Subcutaneous abdominal adipose tissue (tissue), 5 donors: ENCODE data around the gene PDLIM5.
A peak's percentile ranks its signal among the peaks of the same experiment; 100 is the strongest.

Experiments
- H3K27ac ChIP-seq: one replicate; pipeline ENCODE4 v1.7.0; 2013; ENCODE audit warnings: low read depth, mild to moderate bottlenecking, inconsistent platforms, low read length, moderate library complexity
- H3K27me3 ChIP-seq, 5 donors: one replicate each; pipeline ENCODE4 v1.7.0; 2013; ENCODE audit warnings: low read length in 5 of 5, inconsistent platforms in 1 of 5; ENCODE audit not compliant: control insufficient read depth in 5 of 5, insufficient read depth in 4 of 5
- H3K36me3 ChIP-seq, 5 donors: one replicate each; pipeline ENCODE4 v1.7.0; 2013; ENCODE audit warnings: low read length in 5 of 5; ENCODE audit not compliant: control insufficient read depth in 5 of 5, insufficient read depth in 5 of 5
- H3K4me1 ChIP-seq, 5 donors: one replicate each; pipeline ENCODE4 v1.7.0; 2013; ENCODE audit warnings: low read length in 5 of 5, mild to moderate bottlenecking in 3 of 5, moderate library complexity in 1 of 5; ENCODE audit not compliant: control insufficient read depth in 5 of 5, insufficient read depth in 5 of 5
- H3K4me3 ChIP-seq, 5 donors: one replicate each; pipeline ENCODE4 v1.7.0; 2013; ENCODE audit warnings: low read length in 5 of 5, low read depth in 1 of 5
- H3K9ac ChIP-seq, 5 donors: one replicate each; pipeline ENCODE4 v1.7.0; 2013; ENCODE audit warnings: low read length in 5 of 5, mild to moderate bottlenecking in 4 of 5, moderate library complexity in 3 of 5
- H3K9me3 ChIP-seq, 5 donors: one replicate each; pipeline ENCODE4 v1.7.0; 2013; ENCODE audit warnings: low read length in 5 of 5; ENCODE audit not compliant: control insufficient read depth in 5 of 5
- donor health status: healthy.
- donor health status: healthy.
- donor health status: healthy.
- donor health status: healthy.
- donor health status: healthy.

PDLIM5 gene

DNA sequence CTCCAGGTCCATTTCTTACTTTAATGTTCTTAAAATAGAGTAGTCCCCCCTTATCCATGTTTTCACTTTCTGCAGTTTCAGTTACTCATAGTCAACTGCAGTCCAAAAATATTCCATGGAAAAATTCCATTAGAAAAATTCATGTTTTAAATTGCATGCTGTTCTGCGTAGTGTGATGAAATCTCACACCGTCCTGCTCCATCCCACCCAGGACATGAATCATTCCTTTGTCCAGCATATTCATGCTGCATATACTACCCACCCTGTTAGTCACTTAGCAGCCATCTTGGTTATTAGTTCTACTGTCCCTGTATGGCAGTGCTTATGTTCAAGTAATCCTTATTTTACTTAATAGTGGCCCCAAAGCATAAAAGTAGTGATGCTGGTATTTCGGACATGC, 5.4 kb upstream of the PDLIM5 start:
- H3K4me3 ChIP-seq = no peak overlapping the region
- H3K9ac ChIP-seq = no peak overlapping the region
- no peaks in the 10 kb centered on the region for H3K9me3 ChIP-seq
- H3K36me3 ChIP-seq = no peaks in the 10 kb centered on the region
- no peaks in the 10 kb centered on the region for H3K27me3 ChIP-seq
- H3K27ac ChIP-seq = no peak overlapping the region
- H3K4me1 ChIP-seq = peaks cover 0 to 14% (median 8%) of the 10 kb centered on the region in 5 donors

GRCh38 chr4:94447754-94448411, 3.9 kb upstream of the PDLIM5 start:
- H3K4me3 ChIP-seq = no peak overlapping the region
- peaks cover 0 to 12% (median 11%) of the 10 kb centered on the region in 5 donors for H3K4me1 ChIP-seq
- no peak overlapping the region for H3K27ac ChIP-seq
- H3K27me3 ChIP-seq = no peaks in the 10 kb centered on the region
- H3K9ac ChIP-seq = no peak overlapping the region
- H3K9me3 ChIP-seq = no peaks in the 10 kb centered on the region
- H3K36me3 ChIP-seq = no peaks in the 10 kb centered on the region

GRCh38 chr4:94448815-94449375, 2.8 kb upstream of the PDLIM5 start:
- peaks cover 2 to 22% (median 20%) of the 10 kb centered on the region in 5 donors for H3K4me1 ChIP-seq
- H3K36me3 ChIP-seq = no peaks in the 10 kb centered on the region
- no peak overlapping the region for H3K9ac ChIP-seq
- H3K27me3 ChIP-seq = no peaks in the 10 kb centered on the region
- H3K4me3 ChIP-seq = no peak overlapping the region
- H3K27ac ChIP-seq = no peak overlapping the region
- no peaks in the 10 kb centered on the region for H3K9me3 ChIP-seq

- H3K36me3 ChIP-seq = no peaks in the 10 kb centered on the region
- no peaks in the 10 kb centered on the region for H3K9me3 ChIP-seq
- peaks cover 7 to 41% (median 34%) of the 10 kb centered on the region in 5 donors for H3K4me1 ChIP-seq
- H3K4me3 ChIP-seq = peak overlapping the region; percentile 82 to 95 (median 89)
- H3K27ac ChIP-seq = peak overlapping the region; percentile 94
- H3K9ac ChIP-seq = peak overlapping the region in 4 of 5 donors; percentile 31 to 84 (median 73)
- no peaks in the 10 kb centered on the region for H3K27me3 ChIP-seq
Measured at GRCh38 chr4:94451051-94451694, 569 bp upstream of the PDLIM5 start.

GRCh38 chr4:94452476-94453371, 982 bp downstream of the PDLIM5 start:
- Histone ChIP-seq H3K36me3 (peaks cover 0 to 4% (median 0%) of the 10 kb centered on the region in 5 donors), H3K4me1 (peaks cover 7 to 50% (median 37%) of the 10 kb centered on the region in 5 donors), H3K27ac (peak overlapping the region; percentile 94), H3K9me3 (no peaks in the 10 kb centered on the region), H3K4me3 (peak overlapping the region; percentile 89 to 95 (median 93)), H3K9ac (peak overlapping the region; percentile 89 to 98 (median 96)), H3K27me3 (no peaks in the 10 kb centered on the region)

GRCh38 chr4:94453391-94453963, 1.7 kb downstream of the PDLIM5 start:
- peak overlapping the region; percentile 89 to 95 (median 93) for H3K4me3 ChIP-seq
- H3K27me3 ChIP-seq = no peaks in the 10 kb centered on the region
- H3K36me3 ChIP-seq = peaks cover 0 to 4% (median 0%) of the 10 kb centered on the region in 5 donors
- peaks cover 7 to 57% (median 43%) of the 10 kb centered on the region in 5 donors for H3K4me1 ChIP-seq
- H3K9me3 ChIP-seq = no peaks in the 10 kb centered on the region
- peak overlapping the region; percentile 94 for H3K27ac ChIP-seq
- peak overlapping the region; percentile 89 to 98 (median 96) for H3K9ac ChIP-seq

DNA sequence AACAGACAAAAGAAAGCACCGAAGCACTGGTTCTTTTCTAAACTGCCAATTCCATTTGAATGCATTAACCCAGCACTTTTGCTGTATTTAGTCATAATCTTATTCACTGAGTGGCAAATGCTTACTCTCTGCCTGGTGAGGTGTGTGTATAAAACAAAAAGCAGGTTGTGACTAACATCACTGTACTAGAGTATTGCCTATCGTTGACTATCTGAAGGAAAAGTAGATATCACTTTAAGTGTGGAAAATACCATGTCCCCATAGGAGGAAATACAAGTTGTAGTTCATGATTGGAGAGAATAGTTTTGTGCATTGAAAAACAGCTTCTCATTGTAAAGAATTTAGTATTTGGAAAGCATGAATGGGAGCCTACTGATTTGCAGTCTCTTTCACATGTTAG, 2.7 kb downstream of the PDLIM5 start:
- Histone ChIP-seq H3K4me1 (peaks cover 7 to 64% (median 49%) of the 10 kb centered on the region in 5 donors), H3K27me3 (no peaks in the 10 kb centered on the region), H3K36me3 (peaks cover 0 to 4% (median 0%) of the 10 kb centered on the region in 5 donors), H3K9me3 (no peaks in the 10 kb centered on the region), H3K27ac (peak overlapping the region; percentile 94), H3K9ac (peak overlapping the region in 2 of 5 donors; percentile 44 to 97), H3K4me3 (peak overlapping the region in 4 of 5 donors; percentile 24 to 93 (median 54))

- Histone ChIP-seq H3K4me3 (no peak overlapping the region), H3K27ac (peak overlapping the region; percentile 94), H3K36me3 (peaks cover 0 to 4% (median 0%) of the 10 kb centered on the region in 5 donors), H3K9ac (peak overlapping the region in 1 of 5 donors; percentile 19), H3K27me3 (no peaks in the 10 kb centered on the region), H3K4me1 (peaks cover 8 to 67% (median 54%) of the 10 kb centered on the region in 5 donors), H3K9me3 (no peaks in the 10 kb centered on the region)
Measured at GRCh38 chr4:94455081-94455480, 3.3 kb downstream of the PDLIM5 start.

DNA sequence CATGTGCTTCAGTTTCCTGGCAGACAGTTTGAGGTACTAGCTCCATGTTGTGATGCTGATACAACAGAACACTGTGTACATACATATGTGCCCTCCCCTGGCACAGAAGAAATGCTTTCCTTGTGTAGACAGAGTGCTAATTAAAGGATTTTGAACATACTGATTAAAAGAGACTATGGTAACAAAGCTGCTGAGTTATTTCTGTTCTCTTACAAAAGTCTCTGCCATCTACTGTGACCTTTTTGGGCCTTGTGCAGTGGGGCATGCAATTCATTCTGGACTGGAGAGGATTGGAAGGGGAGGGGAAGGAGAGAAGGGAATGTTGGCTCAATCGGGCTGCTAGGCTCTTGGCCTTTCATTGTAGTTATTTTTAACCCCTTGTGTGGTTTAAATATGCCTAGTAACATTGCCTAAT, 6.0 kb downstream of the PDLIM5 start:
- H3K4me1 ChIP-seq = peaks cover 8 to 65% (median 47%) of the 10 kb centered on the region in 5 donors
- no peaks in the 10 kb centered on the region for H3K9me3 ChIP-seq
- H3K27me3 ChIP-seq = no peaks in the 10 kb centered on the region
- peak overlapping the region in 1 of 5 donors; percentile 33 for H3K9ac ChIP-seq
- peaks cover 0 to 4% (median 0%) of the 10 kb centered on the region in 5 donors for H3K36me3 ChIP-seq
- H3K27ac ChIP-seq = peak overlapping the region; percentile 53
- peak overlapping the region in 1 of 5 donors; percentile 4 for H3K4me3 ChIP-seq
